HG02763 (cell line): ENCODE data around the gene IFT22.
"Not testable (repeated sequence)": the region's sequence is repeated elsewhere in the genome, so short reads cannot be mapped to it uniquely, and the experiment has no call there.

Experiments
- ATAC-seq: cut with Tn5 transposase; IDR thresholded peaks from one replicate; pipeline ENCODE4 v1.9.1; 2021; ENCODE audit warnings: mild to moderate bottlenecking, moderate library complexity; ENCODE audit not compliant: unreplicated experiment

The IFT22 gene

DNA sequence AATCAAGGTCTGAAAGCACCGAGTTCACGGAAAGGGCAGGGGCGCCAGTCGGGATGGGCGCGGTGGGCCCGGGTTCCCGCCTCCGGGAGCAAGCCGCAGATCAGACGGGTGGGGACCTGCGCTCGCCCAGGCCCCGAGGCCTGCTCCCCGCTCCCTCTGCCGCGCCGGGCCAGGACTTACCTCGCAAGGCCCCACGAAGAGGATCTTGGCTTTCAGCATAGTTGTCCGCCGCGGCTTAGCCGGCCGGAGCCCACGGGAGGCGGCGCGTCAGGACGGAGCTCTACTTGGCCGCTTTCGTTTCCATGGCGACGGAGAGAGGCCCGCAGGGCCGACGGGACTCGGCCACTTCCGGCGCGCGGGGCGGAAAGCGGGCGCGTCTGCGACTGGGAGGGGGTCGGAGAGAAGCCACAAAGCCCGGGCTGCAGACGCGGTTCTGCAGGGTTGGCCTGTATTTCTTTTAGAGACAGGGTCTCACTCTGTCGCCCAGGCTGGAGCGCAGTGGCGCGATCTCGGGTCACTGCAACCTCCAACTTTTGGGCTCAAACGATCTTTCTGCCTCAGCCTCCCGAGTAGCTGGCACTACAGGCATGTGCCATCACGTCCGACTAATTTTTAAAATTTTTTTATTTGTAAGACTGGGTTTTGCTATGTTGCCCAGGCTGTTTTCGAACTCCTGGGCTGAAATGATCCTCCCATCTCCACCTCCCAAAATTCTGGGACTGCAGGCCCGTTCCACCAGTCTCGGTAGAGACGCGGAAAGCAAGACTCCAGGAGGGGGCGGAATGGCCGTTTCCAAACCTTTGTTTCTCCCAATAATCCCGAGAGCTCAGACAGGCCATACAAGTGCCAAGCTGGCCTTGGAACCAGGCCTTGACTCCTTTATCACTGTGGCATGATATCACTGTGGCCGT, at the start of gene IFT22:
Gene IFT22, minus strand, starts transcription at position 322 of the 911 bp plus-strand sequence. Its CDS starts 103 bp downstream, at position 219.
- ATAC-seq: peak; percentile 97

DNA sequence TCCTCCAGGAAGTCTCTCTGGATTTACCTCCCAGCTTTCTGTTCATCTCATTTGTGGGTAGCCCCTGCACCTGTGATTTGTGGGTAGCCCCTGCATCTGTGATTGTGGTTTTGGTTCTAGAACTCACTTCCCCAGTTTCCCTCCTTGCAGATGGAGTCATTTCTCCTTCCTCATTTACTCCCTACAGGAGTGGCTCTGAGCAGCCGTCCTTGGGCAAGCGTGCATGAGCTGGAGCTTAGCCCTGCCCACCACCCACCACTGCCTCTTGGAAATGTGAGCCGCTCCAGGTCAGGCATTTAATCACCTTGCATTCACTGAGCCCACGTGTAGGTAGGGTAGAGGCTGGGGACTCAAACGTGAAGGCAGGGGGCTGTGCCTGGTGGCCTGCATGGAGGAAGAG, 49.2 kb upstream of the IFT22 start:
- no peak for ATAC-seq

DNA sequence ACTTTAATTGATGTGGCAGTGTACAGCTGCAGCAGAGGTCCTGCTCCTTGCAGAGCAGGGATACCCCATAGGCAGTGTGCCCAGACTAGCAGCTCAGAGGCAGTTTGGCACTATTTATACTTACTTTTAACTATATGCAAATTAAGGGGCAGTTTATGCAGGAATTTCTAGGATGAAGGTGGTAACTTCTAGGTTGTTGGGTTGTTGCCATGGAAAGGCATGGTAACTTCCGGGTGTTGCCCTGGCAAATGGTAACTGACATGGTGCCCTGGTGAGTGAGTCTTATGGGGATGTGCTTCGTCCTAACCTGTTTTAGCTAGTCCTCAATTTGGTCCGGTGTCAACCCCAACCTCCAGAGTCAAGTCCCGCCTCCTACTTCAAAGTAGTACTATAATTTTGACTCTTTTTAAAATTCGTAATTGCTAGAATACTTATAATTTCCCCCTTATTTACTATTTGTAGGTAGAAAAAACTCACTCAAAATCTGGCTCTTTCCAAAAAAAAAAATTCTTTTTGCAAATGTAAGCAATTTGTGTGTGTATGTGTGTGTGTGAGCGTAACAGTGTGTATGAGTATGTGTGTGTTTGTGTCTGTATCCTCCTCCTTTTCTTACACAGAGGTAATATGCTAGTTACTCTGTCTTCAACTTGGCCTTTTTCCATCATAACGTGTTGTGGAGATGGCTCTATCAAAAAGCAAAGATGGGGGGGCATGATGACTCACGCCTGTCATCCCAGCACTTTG, 47.0 kb upstream of the IFT22 start:
- no peak for ATAC-seq

DNA sequence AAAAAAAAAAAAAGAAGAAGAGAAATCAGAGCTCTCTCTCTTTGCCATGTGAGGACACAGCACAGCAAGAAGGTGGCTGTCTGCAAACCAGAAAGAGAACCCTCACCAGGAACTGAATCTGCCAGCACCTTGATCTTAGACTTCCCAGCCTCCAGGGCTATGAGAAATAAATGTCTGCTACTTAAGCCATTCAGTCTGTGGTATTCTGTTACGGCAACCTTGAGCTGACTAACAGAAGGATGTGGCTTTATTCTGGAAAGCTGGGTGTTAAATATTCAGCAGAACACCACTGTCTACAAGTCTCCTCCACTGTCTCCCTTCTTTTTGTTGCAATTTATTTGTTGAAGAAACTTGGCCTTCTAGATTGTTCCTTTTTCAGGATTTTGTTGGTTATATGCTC, 46.1 kb upstream of the IFT22 start:
- ATAC-seq: no peak

DNA sequence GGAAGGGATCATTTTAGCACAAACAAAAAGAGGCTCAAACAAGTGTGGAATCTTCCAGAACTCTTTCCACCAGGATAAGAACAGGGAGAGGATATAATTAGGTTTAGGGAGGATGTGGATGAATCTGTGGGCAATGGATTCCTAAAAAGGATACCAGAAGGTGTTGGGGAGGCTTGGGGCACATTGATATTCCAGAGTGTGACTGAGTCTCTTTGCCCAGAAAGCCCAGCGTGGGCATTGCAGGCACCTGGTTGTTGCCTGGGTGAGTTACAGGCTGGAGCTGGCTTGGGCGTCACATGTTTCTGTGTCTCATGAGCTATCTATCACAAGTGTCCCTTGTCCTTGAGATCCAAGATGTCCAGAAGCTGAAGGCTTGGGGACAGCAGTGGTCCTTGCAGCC, 44.3 kb upstream of the IFT22 start:
- ATAC-seq: no peak

DNA sequence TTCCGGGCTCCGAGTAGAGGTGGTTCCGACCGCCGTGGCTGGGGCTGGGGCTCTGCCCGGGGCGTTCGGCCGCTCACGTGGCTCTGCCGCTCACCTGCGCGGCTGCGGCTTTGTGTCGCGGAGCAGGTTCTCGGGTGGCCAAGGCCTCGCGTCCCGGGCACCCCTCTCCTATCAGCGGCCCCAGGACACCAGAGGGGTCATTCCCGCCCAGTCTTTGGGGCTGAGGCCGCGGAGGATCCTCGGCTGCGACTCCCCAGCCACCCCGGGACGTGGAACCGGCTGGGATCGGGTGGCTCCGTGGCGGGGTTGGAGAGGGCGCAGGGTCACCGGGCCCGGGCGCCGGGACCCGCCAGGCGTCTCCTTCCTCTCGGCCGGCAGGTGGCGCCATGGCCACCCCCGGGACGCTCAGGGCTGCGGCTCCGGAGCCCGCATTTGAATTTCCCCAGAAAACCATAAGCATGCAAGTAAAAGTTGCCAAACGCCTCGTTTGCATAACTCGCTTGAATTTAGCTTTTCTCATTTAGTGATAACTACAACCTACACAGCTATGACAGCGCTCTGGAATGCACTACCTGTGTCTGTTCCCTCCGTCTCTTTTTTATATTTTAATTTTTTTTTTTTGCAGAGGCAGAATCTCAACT, 42.2 kb upstream of the IFT22 start:
- ATAC-seq: no peak

DNA sequence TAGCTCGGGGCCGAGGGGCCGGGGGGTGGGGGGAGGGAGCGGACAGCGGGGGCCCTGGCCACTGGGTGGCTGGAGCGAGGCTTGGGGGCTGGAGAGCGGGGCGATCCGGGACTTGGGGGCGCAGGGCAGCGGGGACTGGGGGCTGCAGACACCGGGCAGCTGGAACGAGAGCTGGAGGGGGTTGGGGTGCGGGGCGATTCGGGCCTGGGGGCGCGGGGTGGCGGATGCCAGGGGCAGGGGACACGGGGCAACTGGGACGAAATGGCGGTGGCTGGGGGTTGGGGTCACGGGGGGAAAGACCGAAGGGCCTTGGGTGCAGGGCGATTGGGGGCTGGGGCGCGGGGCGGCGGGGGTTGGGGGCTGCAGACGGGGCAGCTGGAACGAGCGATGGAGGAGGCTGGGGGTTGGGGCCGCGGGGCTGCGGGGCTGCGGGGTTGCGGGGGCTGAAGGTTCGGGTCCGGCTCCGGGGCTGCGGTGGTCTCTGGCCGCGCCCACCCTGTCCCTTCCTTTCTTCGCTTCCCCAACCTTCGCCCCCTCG, 41.7 kb upstream of the IFT22 start:
- no peak for ATAC-seq

DNA sequence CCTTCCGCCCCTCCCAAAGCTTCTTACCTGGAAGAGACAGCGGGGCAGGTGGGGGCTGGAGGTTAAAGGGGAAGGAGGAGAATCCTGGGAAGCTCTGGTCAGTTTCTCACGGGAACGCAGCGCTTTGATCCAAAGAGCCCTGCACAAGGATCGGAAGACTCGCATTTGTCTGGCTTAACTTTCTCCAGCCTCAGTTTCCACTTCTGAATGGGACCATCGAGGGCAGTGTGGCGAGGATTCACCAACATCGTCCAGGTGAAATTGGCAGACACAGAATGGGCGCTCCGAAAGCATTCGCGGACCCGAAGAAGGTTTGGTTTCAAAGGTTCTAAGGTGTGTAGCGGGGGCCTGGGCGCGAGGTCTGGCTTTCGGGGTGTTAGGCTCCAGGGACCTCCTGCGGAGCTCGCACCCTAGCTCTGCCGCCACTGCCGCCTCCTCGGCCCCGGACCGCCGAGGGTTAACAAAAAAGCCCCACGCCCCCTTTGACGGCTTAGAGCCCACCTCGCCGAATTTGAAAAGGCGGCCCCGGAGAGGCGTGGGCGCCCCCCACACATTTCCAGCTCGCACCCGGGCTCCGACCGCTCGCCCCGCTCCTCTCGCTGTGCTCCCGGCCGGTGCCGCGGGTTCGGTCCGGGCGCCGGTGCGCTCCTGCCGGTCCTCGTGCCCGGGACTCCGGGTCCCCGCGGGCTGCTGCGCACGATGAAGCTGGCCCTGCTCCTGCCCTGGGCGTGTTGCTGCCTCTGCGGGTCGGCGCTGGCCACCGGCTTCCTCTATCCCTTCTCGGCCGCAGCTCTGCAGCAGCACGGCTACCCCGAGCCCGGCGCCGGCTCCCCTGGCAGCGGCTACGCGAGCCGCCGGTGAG, 41.0 kb upstream of the IFT22 start, which contains the start of gene COL26A1:
Gene COL26A1, plus strand, starts transcription at position 542 of the 862 bp plus-strand sequence. Its CDS starts 158 bp downstream, at position 700.
- no peak for ATAC-seq

DNA sequence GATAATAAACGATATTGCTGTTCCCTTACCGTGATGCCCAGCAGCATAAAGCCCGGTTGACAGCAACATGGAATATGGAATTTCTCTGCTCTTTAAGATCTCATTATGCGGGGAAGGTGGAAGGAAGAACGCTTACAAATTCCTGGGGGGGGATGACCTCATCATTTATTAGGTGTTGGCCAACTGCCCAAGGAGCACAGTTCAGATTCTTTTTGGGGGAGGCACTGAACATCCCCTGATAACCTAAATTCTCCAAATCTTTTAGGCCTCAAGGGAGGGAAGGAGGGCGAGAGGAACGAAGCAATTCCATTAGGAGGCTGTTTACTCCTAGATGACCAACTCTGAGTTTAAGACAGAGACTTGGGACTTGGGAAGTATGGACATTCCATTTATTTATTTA, 35.8 kb upstream of the IFT22 start:
- ATAC-seq: no peak

DNA sequence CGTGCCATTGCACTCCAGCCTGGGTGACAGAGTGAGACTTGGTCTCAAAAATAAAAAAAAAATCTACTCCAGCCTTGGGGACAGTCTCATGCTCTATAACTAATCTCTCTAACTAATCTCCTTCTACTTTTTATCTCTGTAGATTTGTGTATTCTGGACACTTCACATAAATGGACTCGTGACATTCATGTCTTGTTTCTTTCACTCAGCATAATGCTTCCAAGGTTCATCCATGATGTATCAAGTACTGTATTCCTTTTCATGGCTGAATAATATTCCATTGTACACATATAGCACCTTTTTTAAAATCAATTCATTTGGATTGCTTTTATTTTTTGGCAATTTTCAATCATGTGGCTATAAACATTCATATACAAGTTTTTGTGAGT, 31.3 kb upstream of the IFT22 start:
- no peak for ATAC-seq

DNA sequence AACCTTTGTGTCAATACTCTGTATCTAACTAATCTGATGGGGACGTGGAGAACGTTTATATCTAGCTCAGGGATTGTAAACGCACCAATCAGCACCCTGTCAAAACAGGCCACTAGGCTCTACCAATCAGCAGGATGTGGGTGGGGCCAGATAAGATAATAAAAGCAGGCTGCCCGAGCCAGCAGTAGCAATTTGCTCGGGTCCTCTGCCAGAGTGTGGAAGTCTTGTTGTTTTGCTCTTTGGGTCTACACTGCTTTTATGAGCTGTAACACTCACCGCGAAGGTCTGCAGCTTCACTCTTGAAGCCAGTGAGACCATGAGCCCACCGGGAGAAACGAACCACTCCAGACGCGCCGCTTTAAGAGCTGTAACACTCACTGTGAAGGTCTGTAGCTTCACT, 27.7 kb upstream of the IFT22 start:
- ATAC-seq: not testable (repeated sequence)

DNA sequence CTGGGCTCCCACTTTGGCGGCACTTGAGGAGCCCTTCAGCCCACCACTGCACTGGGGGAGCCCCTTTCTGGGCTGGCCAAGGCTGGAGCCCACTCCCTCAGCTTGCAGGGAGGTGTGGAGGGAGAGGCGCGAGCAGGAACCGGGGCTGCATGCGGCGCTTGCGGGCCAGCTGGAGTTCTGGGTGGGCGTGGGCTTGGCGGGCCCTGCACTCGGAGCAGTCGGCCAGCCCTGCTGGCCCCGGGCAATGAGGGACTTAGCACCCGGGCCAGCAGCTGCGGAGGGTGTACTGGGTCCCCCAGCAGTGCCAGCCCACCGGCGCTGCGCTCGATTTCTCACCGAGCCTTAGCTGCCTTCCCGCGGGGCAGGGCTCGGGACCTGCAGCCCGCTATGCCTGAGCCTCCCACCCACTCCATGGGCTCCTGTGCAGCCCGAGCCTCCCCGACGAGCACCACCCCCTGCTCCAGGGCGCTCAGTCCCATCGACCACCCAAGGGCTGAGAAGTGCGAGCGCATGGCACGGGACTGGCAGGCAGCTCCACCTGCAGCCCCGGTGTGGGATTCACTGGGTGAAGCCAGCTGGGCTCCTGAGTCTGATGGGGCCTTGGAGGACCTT, 26.9 kb upstream of the IFT22 start:
- not testable (repeated sequence) for ATAC-seq

DNA sequence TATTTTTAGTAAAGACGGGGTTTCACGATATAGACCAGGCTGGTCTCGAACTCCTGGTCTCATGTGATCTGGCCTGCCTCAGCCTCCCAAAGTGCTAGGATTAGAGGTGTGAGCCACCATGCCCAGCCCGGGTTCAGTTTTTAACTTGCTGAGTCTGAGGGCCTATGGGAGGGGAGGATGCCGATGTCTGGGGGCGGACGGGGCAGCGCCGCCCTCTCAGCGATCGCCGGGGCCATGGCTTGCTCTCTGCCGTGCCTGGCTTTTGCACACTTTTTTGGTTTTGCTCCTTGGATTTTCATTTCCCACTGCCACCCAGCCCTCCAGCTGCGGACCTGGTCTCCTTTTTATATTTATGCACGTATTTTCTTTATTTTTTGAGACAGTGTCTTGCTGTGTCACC, 25.9 kb upstream of the IFT22 start:
- no peak for ATAC-seq

DNA sequence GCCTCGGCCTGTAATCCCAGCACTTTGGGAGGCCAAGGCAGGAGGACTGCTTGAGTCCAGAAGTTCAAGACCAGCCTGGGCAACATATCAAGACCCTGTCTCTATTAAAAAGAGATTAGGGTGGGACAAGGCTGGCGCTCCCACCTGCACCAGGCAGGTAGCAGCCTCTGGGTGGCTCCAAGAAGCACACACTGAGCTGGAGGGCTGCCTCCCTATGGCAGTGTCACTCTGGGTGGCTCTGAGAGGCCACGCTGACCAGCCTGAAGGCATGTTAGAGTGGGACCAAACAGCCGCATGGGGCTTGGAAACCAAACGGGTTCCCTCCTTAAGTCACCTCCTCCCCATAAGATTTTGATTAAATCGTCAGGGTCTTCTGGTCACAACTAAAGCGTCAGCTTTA, 21.3 kb upstream of the IFT22 start:
- no peak for ATAC-seq

DNA sequence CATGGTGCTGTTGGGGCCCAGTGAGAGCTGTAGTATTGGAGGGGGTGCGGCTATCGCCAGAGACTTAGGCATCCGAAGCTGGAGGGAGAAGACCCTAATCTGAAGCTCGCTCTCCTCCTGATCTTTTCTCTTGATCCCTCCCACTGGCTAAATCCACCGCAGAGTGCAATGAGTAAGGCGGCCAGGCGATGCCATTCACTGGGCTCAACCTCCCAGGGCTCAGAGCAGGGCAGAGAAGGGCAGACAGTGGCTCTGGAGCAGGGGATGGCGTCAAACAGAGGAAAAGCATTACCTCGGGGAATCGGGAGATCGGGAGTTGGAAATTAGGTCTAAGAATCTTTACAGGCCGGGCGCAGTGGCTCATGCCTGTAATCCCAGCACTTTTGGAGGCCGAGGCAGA, 18.8 kb upstream of the IFT22 start:
- no peak for ATAC-seq

DNA sequence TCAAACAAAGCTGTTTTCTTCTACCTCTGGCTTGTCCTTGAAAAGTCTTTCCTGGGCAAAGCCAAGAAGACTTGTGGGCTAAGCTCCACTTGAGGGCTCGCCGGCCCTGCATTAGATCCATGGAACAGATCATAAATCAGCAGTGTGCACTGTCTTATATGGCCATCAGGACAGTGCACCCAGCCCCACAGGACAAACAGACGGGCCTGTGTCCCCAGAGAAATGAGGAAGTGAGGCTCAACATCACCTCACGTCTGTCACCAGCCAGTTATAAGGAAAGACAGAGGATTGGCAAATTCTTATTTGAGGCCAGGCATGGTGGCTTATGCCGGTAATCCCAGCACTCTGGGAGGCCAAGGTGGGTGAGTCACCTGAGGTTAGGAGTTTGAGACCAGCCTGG, 12.3 kb upstream of the IFT22 start:
- no peak for ATAC-seq

DNA sequence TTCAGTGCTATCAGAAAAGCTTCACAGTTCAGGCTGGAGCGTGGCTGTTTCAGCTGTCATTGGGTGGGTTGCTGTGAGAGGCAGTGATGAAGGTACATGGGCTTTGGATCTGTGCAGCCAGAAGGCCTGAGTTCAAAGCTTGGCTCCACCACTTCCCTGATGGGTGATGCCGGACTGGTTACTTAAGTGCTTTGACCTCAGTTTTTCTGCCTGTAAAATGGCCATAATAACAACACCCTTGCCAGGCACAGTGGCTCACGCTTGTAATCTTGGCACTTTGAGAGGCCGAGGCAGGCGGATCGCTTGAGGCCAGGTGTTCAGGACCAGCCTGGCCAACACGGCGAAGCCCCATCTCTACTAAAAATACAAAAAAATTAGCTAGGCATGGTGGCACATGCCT, 10.4 kb upstream of the IFT22 start:
- ATAC-seq: no peak

DNA sequence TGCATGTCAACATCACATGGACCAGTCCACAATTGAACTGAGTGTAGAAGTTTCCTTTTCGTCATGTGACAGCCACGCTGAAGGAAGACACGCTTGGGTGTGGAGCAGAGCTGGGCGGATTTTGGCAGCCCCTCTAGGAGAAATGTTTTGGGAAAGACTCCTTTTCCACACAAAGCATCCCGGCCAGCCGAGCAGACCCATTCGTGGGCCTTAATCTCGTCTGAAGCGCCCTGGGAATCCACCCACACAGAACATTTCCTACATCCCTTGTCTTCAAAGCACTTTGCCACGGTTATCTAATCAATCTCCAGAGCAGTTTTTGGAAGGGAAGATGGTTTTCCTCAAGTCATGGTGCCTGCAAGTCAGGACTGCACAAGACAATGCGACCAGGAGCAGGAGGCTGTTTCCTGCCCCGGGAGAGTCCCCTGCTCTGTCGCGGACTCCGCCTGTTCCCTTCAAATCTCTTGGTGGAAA, 8.4 kb upstream of the IFT22 start:
- no peak for ATAC-seq

DNA sequence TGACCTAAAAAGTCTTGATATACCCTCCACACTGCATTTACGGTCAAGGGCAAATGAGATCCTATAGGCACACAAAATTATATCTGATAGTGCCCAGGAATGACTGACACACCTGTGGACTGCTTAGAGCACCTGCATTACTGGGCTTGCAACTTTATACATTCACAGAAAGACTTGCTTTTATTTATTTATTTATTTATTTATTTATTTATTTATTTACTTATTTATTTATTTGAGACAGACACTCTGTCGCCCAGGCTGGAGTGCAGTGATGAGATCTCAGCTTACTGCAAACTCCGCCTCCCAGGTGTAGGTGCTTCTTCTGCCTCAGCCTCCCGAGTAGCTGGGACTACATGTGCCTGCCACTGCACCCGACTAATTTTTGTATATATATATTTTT, 6.5 kb upstream of the IFT22 start:
- ATAC-seq: no peak

DNA sequence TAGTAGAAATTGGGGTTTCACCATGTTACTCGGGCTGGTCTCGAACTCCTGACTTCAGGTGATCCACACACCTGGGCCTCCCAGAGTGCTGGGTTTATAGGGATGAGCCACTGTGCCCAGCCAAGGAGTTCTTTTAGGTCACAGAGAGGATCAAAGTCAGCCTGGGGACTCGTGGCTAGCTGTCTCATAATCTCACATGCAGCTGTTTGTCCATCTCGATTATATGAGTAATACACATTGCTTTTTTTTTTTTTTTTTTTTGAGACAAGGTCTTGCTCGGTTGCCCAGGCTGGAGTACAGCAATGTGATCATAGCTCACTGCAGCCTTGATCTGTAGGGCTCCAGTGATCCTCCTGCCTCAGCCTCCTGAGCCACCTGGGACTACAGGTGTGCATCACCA, 2.2 kb downstream of the IFT22 start:
- no peak for ATAC-seq
